A549 (cell line): ENCODE data around the gene RORB.

Source experiments
- CTCF ChIP-seq: fragments of >200 bp; sonication (Bioruptor Twin); formaldehyde crosslinking; IDR thresholded peaks from 3 replicates; pipeline ENCODE4 v1.5.1; 2016
- NR3C1 ChIP-seq: fragments of >200 bp; sonication (Bioruptor Twin); formaldehyde crosslinking; IDR thresholded peaks from 3 replicates; pipeline ENCODE4 v1.6.1; 2017
- POLR2A ChIP-seq: IDR thresholded peaks from 2 replicates; pipeline ENCODE4 v1.6.1; 2012; ENCODE audit warnings: mild to moderate bottlenecking, low read length
- REST ChIP-seq: fragments of 200-600 bp; sonication (generic); IDR thresholded peaks from 2 replicates; pipeline ENCODE4 v1.6.1; 2016; ENCODE audit warnings: antibody characterized with exemption, mild to moderate bottlenecking, moderate library complexity

- no peak for TF ChIP-seq REST
- TF ChIP-seq CTCF: no peak
- no peak for TF ChIP-seq NR3C1
- TF ChIP-seq POLR2A: no peak
These were observed 113.5 kb downstream of the RORB start for GRCh38 chr9:74610523-74611061.
